GM04504 (cell line): Measurements from ENCODE around the gene ARTN.

ENCODE experiments used
- DNase-seq: peaks from one replicate; pipeline ENCODE4 v3.0.0-alpha.2; 2012; ENCODE audit warnings: low read depth

The ARTN gene

GRCh38 chr1:43933386-43934100, at the start of gene ARTN:
Gene ARTN (plus strand): TSS chr1:43933801. CDS start chr1:43935657, 1,856 bp downstream.
- DNase-seq = no peak

- no peak for DNase-seq
These were observed 48.3 kb upstream of the ARTN start for GRCh38 chr1:43885279-43885801.

GRCh38 chr1:43887748-43888147, 45.9 kb upstream of the ARTN start:
- no peak for DNase-seq

- DNase-seq = no peak
These were observed 42.8 kb upstream of the ARTN start for GRCh38 chr1:43890815-43891214.

- no peak for DNase-seq
These were observed 40.6 kb upstream of the ARTN start for GRCh38 chr1:43893006-43893405.

- DNase-seq = no peak
These were observed 34.6 kb upstream of the ARTN start for GRCh38 chr1:43898981-43899380.

- DNase-seq = no peak
These were observed 33.2 kb upstream of the ARTN start for GRCh38 chr1:43900386-43900785.

GRCh38 chr1:43901196-43901961, 32.2 kb upstream of the ARTN start:
- no peak for DNase-seq

- DNase-seq = no peak
These were observed 31.4 kb upstream of the ARTN start for GRCh38 chr1:43902058-43902831.

GRCh38 chr1:43904660-43905551, 28.7 kb upstream of the ARTN start:
- DNase-seq = no peak

- DNase-seq = no peak
These were observed 25.4 kb upstream of the ARTN start for GRCh38 chr1:43908226-43908625.

GRCh38 chr1:43908858-43909257, 24.7 kb upstream of the ARTN start:
- DNase-seq = no peak

GRCh38 chr1:43910343-43910742, 23.3 kb upstream of the ARTN start:
- DNase-seq = no peak

GRCh38 chr1:43912607-43913006, 21.0 kb upstream of the ARTN start:
- peak; percentile 58 for DNase-seq

GRCh38 chr1:43913051-43913501, 20.5 kb upstream of the ARTN start:
- no peak for DNase-seq

- DNase-seq = no peak
These were observed 19.8 kb upstream of the ARTN start for GRCh38 chr1:43913666-43914360.

GRCh38 chr1:43914576-43915525, 18.8 kb upstream of the ARTN start:
- no peak for DNase-seq

GRCh38 chr1:43919906-43920305, 13.7 kb upstream of the ARTN start:
- DNase-seq = no peak

GRCh38 chr1:43921022-43921421, 12.6 kb upstream of the ARTN start:
- no peak for DNase-seq

- no peak for DNase-seq
These were observed 9.1 kb upstream of the ARTN start for GRCh38 chr1:43924516-43924915.
